ENCODE measurements around the gene GPS1. TPM values are rescaled to one million over a fixed set of nuclear protein-coding genes. Genes with fewer than 3 reads are reported as not detected.

The GPS1 gene
- 10 to 100 TPM; 78.9 to 87.6 (median 85.3) TPM for total RNA-seq
- total RNA-seq (2013): 70.4 TPM

DNA sequence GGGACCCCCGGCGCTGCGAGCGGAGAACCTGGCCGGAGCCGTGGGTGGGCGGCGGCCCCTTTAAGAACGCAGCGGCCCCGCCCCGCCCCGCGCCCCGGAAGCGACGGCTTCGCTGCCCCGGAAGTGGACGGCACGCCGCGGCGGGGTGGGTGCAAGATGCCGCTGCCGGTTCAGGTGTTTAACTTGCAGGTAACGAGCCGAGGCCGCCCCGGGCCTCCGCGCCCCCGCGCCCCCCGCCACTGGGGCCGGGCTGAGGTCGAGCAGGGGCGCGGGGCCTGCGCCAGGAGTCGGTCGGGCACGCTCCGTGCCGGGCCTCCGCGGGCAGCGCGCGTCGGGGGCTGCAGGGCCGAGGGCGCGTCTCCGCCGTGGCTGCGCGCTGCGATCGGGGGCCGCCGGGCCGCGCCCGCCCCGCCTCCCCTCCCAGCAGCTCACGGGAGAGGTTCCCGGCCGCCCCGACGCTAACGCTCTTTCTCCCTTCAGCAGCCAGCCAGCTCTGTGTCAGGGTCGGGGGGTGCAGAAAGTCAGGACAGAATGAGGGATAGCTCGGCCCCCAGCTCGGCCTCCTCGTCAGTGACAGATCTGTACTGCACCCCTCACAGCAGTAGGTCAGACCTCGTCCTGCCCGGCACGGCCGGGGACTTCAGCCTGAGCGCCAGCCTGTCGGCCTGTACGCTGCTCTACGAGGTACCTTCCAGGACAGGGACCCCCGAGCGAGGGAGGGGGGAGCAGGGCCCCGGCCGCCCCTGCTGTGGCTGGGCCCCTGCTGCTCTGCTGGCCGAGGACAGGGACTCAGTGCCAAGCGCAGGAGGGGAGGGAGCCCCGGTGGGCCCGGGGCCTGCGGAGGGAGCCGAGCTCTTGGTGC, at the start of gene GPS1, which contains the start of gene RFNG:
Gene GPS1, plus strand, starts transcription at position 123 of the 862 bp plus-strand sequence. Its CDS starts 34 bp downstream, at position 157.
Gene RFNG, minus strand, starts transcription at position 36 of the 862 bp plus-strand sequence. CDS start 45 bp downstream, outside the sequence.
- Histone ChIP-seq H3K4me3 (ENCODE audit: low read length) (peak within 1 kb of the TSS; percentile 77), H3K4me1 (ENCODE audit: control insufficient read depth, insufficient read depth, low read length) (peaks cover 30% of the 10 kb centered on the region), H3K27ac (ENCODE audit: low read length) (no peak within 1 kb of the TSS), H3K9me3 (ENCODE audit: control insufficient read depth, insufficient read depth, low read length) (no peaks in the 10 kb centered on the region), H3K27me3 (ENCODE audit: control insufficient read depth, insufficient read depth, low read length) (no peaks in the 10 kb centered on the region), H3K36me3 (ENCODE audit: control insufficient read depth, insufficient read depth, low read length) (peaks cover 29% of the 10 kb centered on the region)
- Mint-ChIP-seq H3K4me3 (peak within 1 kb of the TSS; percentile 87), H3K27ac (peak within 1 kb of the TSS in 1 of 2 donors; percentile 71), H3K36me3 (no peaks in the 10 kb centered on the region), H3K27me3 (ENCODE audit: low read depth in 2 of 2) (no peaks in the 10 kb centered on the region), H3K4me1 (peaks cover 0 to 16% of the 10 kb centered on the region in 2 donors), H3K9me3 (no peaks in the 10 kb centered on the region)
- DNase-seq (peak; percentile 73 to 86), ATAC-seq (peak; percentile 86 to 97 (median 95))
- TF ChIP-seq, protein P1, sequence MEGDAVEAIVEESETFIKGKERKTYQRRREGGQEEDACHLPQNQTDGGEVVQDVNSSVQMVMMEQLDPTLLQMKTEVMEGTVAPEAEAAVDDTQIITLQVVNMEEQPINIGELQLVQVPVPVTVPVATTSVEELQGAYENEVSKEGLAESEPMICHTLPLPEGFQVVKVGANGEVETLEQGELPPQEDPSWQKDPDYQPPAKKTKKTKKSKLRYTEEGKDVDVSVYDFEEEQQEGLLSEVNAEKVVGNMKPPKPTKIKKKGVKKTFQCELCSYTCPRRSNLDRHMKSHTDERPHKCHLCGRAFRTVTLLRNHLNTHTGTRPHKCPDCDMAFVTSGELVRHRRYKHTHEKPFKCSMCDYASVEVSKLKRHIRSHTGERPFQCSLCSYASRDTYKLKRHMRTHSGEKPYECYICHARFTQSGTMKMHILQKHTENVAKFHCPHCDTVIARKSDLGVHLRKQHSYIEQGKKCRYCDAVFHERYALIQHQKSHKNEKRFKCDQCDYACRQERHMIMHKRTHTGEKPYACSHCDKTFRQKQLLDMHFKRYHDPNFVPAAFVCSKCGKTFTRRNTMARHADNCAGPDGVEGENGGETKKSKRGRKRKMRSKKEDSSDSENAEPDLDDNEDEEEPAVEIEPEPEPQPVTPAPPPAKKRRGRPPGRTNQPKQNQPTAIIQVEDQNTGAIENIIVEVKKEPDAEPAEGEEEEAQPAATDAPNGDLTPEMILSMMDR (IDR thresholded peaks at IDR 0.05): no peak
- WGBS (ENCODE audit: insufficient coverage): under 1% methylated on average over 94 of the region's 94 CpGs
- intact Hi-C loops (cut with micrococcal nuclease): loop anchor here (1.0 kb wide), 1 partner anchor 15 kb away; the partner anchor contains the start of gene DCXR

DNA sequence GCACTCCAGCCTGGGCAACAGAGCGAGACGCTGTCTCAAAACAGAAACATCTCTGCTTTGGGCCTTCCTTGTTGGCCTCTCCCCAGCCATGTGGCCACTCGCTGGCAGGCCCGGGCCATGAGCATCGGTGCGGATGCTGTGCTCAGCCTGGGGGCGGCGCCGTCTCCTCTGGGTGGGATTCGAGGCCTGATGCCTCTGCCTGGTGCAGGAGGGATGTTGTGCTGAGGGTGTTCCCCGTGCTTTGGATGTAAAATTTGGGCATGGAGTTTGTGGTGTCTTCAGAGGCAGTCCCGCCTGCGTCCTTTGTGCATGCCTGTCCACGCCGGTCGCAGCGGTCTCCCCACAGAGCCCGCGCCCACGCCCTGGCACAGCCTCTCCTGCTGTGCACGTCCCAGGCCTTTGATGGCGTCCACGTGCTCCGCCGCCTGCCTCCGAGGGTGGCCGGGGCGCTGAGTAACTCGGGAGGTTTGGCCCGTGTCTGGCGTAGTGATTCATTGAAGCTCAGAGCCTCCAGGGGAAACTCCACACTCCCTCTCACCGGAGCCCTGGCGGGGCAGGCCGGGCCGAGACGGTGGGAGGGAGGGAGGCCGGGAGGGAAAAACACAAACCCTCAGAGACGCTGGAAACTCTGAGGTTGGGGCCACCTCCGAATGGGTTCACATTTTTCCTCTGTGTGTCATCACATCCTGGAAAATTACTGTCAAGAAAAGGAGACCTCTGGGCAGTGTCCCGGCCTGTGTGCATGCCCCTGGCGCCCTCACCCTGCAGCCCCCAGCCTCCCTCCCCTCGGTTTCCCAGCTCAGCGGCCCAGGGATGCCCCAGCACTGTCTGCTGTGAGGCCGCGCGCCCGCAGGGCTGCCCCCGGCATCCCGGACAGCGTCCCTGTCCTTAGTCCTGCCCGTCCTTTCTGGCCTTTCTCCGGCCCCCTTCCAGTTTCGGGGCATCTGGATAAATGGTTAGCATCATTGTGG, 48.0 kb upstream of the GPS1 start:
- H3K9me3 Mint-ChIP-seq: no peaks in the 10 kb centered on the region

DNA sequence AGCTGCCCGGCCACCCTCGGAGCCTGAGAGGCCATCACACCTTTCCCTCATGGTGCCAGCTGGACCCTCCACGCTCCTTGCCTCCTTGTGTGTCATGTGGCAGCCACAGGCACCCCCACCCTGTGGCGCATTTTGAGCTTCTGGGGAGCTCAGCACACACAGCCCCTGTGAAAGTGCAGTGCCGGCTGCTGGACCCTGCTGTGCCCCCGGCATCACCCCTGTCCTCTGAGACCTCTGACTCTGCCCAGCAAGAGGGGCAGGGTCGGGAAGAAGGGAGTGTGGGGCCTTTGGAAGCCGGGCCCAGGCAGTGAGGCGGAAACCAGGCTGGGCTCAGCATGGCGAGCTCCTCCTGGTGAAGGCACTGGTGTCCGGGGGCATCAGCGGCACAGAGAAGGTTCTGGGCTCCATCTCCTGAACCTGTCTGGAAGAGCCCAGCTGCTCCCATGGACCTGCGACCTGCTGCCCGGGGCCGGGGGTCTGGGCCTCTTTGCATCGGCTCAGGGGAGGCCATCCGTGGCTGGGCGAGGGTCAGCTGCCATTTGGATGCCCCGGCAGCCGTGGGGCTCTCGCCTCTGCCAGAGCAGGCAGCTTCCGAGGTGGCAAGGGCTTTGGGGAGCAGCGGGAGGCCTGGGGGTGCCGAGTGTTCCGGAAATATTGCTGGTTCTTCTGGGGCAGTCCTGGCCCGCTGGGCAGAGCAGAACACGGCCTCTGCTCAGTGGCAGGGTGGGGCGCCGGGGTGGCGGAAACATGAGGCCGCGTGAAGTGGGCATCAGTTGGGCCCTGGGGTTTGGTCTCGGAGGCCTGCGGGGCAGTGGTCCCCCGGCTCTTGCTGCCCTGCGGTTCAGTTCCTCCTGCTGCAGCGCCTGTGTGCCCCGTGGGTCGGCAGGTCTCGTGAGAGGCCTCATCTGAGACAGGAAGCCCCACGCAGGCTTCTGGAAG, 46.9 kb upstream of the GPS1 start:
- 85% methylated on average over 41 of the region's 41 CpGs for WGBS (ENCODE audit: insufficient coverage)
- Mint-ChIP-seq H3K27ac (no peak overlapping the region), H3K27me3 (ENCODE audit: low read depth in 2 of 2) (no peaks in the 10 kb centered on the region), H3K36me3 (no peaks in the 10 kb centered on the region), H3K9me3 (no peaks in the 10 kb centered on the region), H3K4me1 (no peaks in the 10 kb centered on the region), H3K4me3 (no peak overlapping the region)
- no peaks in the 10 kb centered on the region for H3K27me3 ChIP-seq (ENCODE audit: control insufficient read depth, insufficient read depth, low read length)
- no peak overlapping the region for H3K27ac ChIP-seq (ENCODE audit: low read length)
- no peak overlapping the region for H3K4me3 ChIP-seq (ENCODE audit: low read length)
- ATAC-seq (no peak), DNase-seq (no peak)
- H3K36me3 ChIP-seq (ENCODE audit: control insufficient read depth, insufficient read depth, low read length): no peaks in the 10 kb centered on the region
- intact Hi-C loops (cut with micrococcal nuclease): no loop called here
- H3K9me3 ChIP-seq (ENCODE audit: control insufficient read depth, insufficient read depth, low read length): no peaks in the 10 kb centered on the region
- TF ChIP-seq, protein P1 (IDR thresholded peaks at IDR 0.05): no peak
- no peaks in the 10 kb centered on the region for H3K4me1 ChIP-seq (ENCODE audit: control insufficient read depth, insufficient read depth, low read length)

More for the DNA sequence above, 48.0 kb upstream of the GPS1 start:
- TF ChIP-seq, protein P1 (IDR thresholded peaks at IDR 0.05): no peak
- Mint-ChIP-seq H3K4me1 (no peaks in the 10 kb centered on the region), H3K36me3 (no peaks in the 10 kb centered on the region), H3K4me3 (no peak overlapping the region), H3K27me3 (ENCODE audit: low read depth in 2 of 2) (no peaks in the 10 kb centered on the region), H3K27ac (no peak overlapping the region)
- no peaks in the 10 kb centered on the region for H3K36me3 ChIP-seq (ENCODE audit: control insufficient read depth, insufficient read depth, low read length)
- H3K9me3 ChIP-seq (ENCODE audit: control insufficient read depth, insufficient read depth, low read length): no peaks in the 10 kb centered on the region
- H3K4me1 ChIP-seq (ENCODE audit: control insufficient read depth, insufficient read depth, low read length): no peaks in the 10 kb centered on the region
- H3K4me3 ChIP-seq (ENCODE audit: low read length): no peak overlapping the region
- H3K27me3 ChIP-seq (ENCODE audit: control insufficient read depth, insufficient read depth, low read length): no peaks in the 10 kb centered on the region
- intact Hi-C loops (cut with micrococcal nuclease): no loop called here
- ATAC-seq (no peak), DNase-seq (no peak)
- no peak overlapping the region for H3K27ac ChIP-seq (ENCODE audit: low read length)
- WGBS (ENCODE audit: insufficient coverage): 95% methylated on average over 53 of the region's 53 CpGs
